ENCODE data around the gene MYO1F. TPM values are rescaled to one million over a fixed set of nuclear protein-coding genes. Genes with fewer than 3 reads are reported as not detected.
A peak's percentile ranks its signal among the peaks of the same experiment; 100 is the strongest.

MYO1F gene
- total and polyA plus RNA-seq, 2 of the 13 experiments (the other 11 are each of a cell fraction or from before 2014, with no cell fraction given): 0.09 to 0.13 TPM

- Histone ChIP-seq H3K27me3 (ENCODE audit: control insufficient read depth in 1 of 2, insufficient read depth in 2 of 2, low read length in 2 of 2) (no peaks in the 10 kb centered on the region), H3K4me1 (ENCODE audit: insufficient read depth, low read length) (no peaks in the 10 kb centered on the region), H3K9ac (ENCODE audit: insufficient read depth, low read depth, low read length) (no peak overlapping the region), H3K9me3 (ENCODE audit: low read length) (peaks cover 4% of the 10 kb centered on the region; the same call in 1 of the 2 replicates), H3K79me2 (ENCODE audit: insufficient read depth, low read length) (no peaks in the 10 kb centered on the region), H2AFZ (ENCODE audit: low read length) (no peak overlapping the region), H3K36me3 (replicated peaks in 1 of 2; ENCODE audit: control insufficient read depth in 1 of 2, insufficient read depth in 2 of 2, low read length in 2 of 2) (no peaks in the 10 kb centered on the region), H3K4me3 (replicated peaks in 1 of 3; ENCODE audit: insufficient read depth in 1 of 3, low read depth in 2 of 3, low read length in 3 of 3) (no peak overlapping the region), H3K27ac (ENCODE audit: extremely low read length, insufficient read depth, low read length) (no peak overlapping the region), H4K20me1 (ENCODE audit: insufficient read depth, low read length) (no peaks in the 10 kb centered on the region), H3K4me2 (ENCODE audit: low read depth, low read length) (no peak overlapping the region)
- intact Hi-C loops (cut with micrococcal nuclease; ENCODE audit: unreplicated experiment): no loop called here
- ChIA-PET POLR2A (no interaction called here), CTCF (ENCODE audit: low intra/inter-chr PET ratio, low total read pairs) (no interaction called here)
- in situ Hi-C loops (cut with HindIII; ENCODE audit: extremely low pct_ligation_motif_present, low pct_unique_long_range_greater_than_20kb): no loop called here
- TF ChIP-seq ZNF629 (CRISPR knock-in tag; conservative IDR thresholded peaks at IDR 0.05): peak; percentile 72
- no peak for TF ChIP-seq ZNF160 (CRISPR knock-in tag; IDR thresholded peaks at IDR 0.05)
- TF ChIP-seq PRDM10 (CRISPR knock-in tag; IDR thresholded peaks at IDR 0.05; ENCODE audit: low read depth): no peak
- no peak for TF ChIP-seq U2AF1 (optimal IDR thresholded peaks at IDR 0.05; ENCODE audit: low read depth, low read length)
- no peak for ATAC-seq
- BruUV-seq (replicated peaks): no TSS peak
- FAIRE-seq: no peak
- DNase-seq (ENCODE audit: low spot score): no peak
- 93% methylated on average over 2 of the region's 2 CpGs for WGBS (ENCODE audit: low lambda C conversion rate)
These were observed 22.8 kb upstream of the MYO1F start for GRCh38 chr19:8600064-8600463.

DNA sequence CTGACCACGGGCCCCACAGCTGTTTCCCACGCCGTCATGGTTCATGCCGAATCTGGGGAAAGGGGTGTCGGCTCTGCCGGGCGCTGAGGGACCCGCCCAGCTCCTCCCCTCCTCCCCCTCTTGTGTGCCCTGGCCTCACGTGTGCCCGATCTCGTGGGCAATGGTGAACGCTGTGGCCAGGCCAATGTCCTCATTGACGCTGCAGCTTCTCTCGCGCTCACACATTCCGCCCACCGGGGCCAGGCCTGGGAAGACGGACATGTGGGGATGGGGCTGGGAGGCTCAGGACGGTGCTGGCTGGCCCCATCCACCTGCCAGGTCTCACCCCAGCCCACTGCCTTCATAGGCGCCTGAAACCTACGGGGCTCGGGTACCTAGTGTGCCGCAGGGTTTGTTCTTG lies 18.9 kb upstream of the MYO1F start:
- in situ Hi-C loops (cut with HindIII; ENCODE audit: extremely low pct_ligation_motif_present, low pct_unique_long_range_greater_than_20kb): no loop called here
- no peaks in the 10 kb centered on the region for H3K4me1 ChIP-seq (ENCODE audit: insufficient read depth, low read length)
- CTCF ChIA-PET (ENCODE audit: low intra/inter-chr PET ratio, low total read pairs): no interaction called here
- intact Hi-C loops (cut with micrococcal nuclease; ENCODE audit: unreplicated experiment): no loop called here
- BruUV-seq (replicated peaks): no TSS peak
- peaks cover 12% of the 10 kb centered on the region for H3K9me3 ChIP-seq (ENCODE audit: low read length)
- no peaks in the 10 kb centered on the region for H3K79me2 ChIP-seq (ENCODE audit: insufficient read depth, low read length)
- no peaks in the 10 kb centered on the region for H3K36me3 ChIP-seq (replicated peaks in 1 of 2; ENCODE audit: control insufficient read depth in 1 of 2, insufficient read depth in 2 of 2, low read length in 2 of 2)
- H2AFZ ChIP-seq (ENCODE audit: low read length): no peak overlapping the region
- H4K20me1 ChIP-seq (ENCODE audit: insufficient read depth, low read length): no peaks in the 10 kb centered on the region
- no peak overlapping the region for H3K27ac ChIP-seq (ENCODE audit: extremely low read length, insufficient read depth, low read length)
- no peak overlapping the region for H3K4me3 ChIP-seq (replicated peaks in 1 of 3; ENCODE audit: insufficient read depth in 1 of 3, low read depth in 2 of 3, low read length in 3 of 3)
- no peak overlapping the region for H3K9ac ChIP-seq (ENCODE audit: insufficient read depth, low read depth, low read length)
- ATAC-seq (no peak), DNase-seq (ENCODE audit: low spot score) (no peak), FAIRE-seq (no peak)
- POLR2A ChIA-PET: no interaction called here
- peaks cover 0 to 1% of the 10 kb centered on the region in 2 experiments; a peak in 1 of 5 replicates for H3K27me3 ChIP-seq (ENCODE audit: control insufficient read depth in 1 of 2, insufficient read depth in 2 of 2, low read length in 2 of 2)
- H3K4me2 ChIP-seq (ENCODE audit: low read depth, low read length): no peak overlapping the region
- WGBS (ENCODE audit: low lambda C conversion rate): 92% methylated on average over 11 of the region's 23 CpGs
- TF ChIP-seq RNF219 (CRISPR knock-in tag; IDR thresholded peaks at IDR 0.05) (no peak), ZNF747 (CRISPR knock-in tag; IDR thresholded peaks at IDR 0.05; ENCODE audit: borderline replicate concordance) (no peak), CAMTA2 (CRISPR knock-in tag; IDR thresholded peaks at IDR 0.05; ENCODE audit: borderline replicate concordance) (no peak), IKZF1 (IDR thresholded peaks at IDR 0.05) (no peak), ZNF672 (CRISPR knock-in tag; IDR thresholded peaks at IDR 0.05) (no peak), ZNF513 (CRISPR knock-in tag; conservative IDR thresholded peaks at IDR 0.05) (no peak), ZNF17 (CRISPR knock-in tag; IDR thresholded peaks at IDR 0.05) (no peak), SP4 (CRISPR knock-in tag; IDR thresholded peaks at IDR 0.05) (no peak), KLF9 (CRISPR knock-in tag; IDR thresholded peaks at IDR 0.05; ENCODE audit: low read depth) (no peak)

All from HepG2 (cell line).